Measurements from ENCODE around the gene SELENOM. TPM values are rescaled to one million over a fixed set of nuclear protein-coding genes. Genes with fewer than 3 reads are reported as not detected.
A peak's percentile ranks its signal among the peaks of the same experiment; 100 is the strongest.

SELENOM gene
- total RNA-seq, 1 donor from 2014 or later: 89.0 TPM

- ATAC-seq (no peak), DNase-seq (no peak)
- no peaks in the 10 kb centered on the region for H3K4me1 ChIP-seq
- H3K27ac ChIP-seq: no peak overlapping the region
- no peaks in the 10 kb centered on the region for H3K9me3 ChIP-seq
- H3K27me3 ChIP-seq: no peaks in the 10 kb centered on the region
- H3K4me3 ChIP-seq: no peak overlapping the region
- peaks cover 87% of the 10 kb centered on the region for H3K36me3 ChIP-seq
- no peak for TF ChIP-seq CTCF (IDR thresholded peaks at IDR 0.05)
- intact Hi-C loops (cut with DNase I): no loop called here
These were observed 15.2 kb downstream of the SELENOM start for GRCh38 chr22:31092161-31092560.

- Histone ChIP-seq H3K4me3 (no peak overlapping the region), H3K36me3 (peaks cover 79% of the 10 kb centered on the region), H3K27ac (no peak overlapping the region), H3K27me3 (no peaks in the 10 kb centered on the region), H3K9me3 (no peaks in the 10 kb centered on the region), H3K4me1 (peaks cover 5% of the 10 kb centered on the region)
- intact Hi-C loops (cut with DNase I): no loop called here
- ATAC-seq: no peak
- no peak for DNase-seq
- TF ChIP-seq CTCF (IDR thresholded peaks at IDR 0.05): no peak
These were observed 16.0 kb downstream of the SELENOM start for GRCh38 chr22:31091106-31091975.

GRCh38 chr22:31090217-31091085 lies 16.9 kb downstream of the SELENOM start:
- ATAC-seq: no peak
- peaks cover 14% of the 10 kb centered on the region for H3K4me1 ChIP-seq
- intact Hi-C loops (cut with DNase I): no loop called here
- no peak overlapping the region for H3K27ac ChIP-seq
- no peak overlapping the region for H3K4me3 ChIP-seq
- H3K9me3 ChIP-seq: no peaks in the 10 kb centered on the region
- peaks cover 71% of the 10 kb centered on the region for H3K36me3 ChIP-seq
- no peak for DNase-seq
- H3K27me3 ChIP-seq: no peaks in the 10 kb centered on the region
- no peak for TF ChIP-seq CTCF (IDR thresholded peaks at IDR 0.05)

GRCh38 chr22:31089160-31090100 lies 17.9 kb downstream of the SELENOM start:
- ATAC-seq (peak; percentile 36), DNase-seq (no peak)
- Histone ChIP-seq H3K4me3 (no peak overlapping the region), H3K36me3 (peaks cover 61% of the 10 kb centered on the region), H3K27me3 (no peaks in the 10 kb centered on the region), H3K27ac (no peak overlapping the region), H3K4me1 (peaks cover 16% of the 10 kb centered on the region), H3K9me3 (no peaks in the 10 kb centered on the region)
- TF ChIP-seq CTCF (IDR thresholded peaks at IDR 0.05): peak; percentile 68
- intact Hi-C loops (cut with DNase I): no loop called here
